ENCODE measurements around the gene TCAIM.
"Not testable (repeated sequence)": the region's sequence is repeated elsewhere in the genome, so short reads cannot be mapped to it uniquely, and the experiment has no call there.

Gene TCAIM

DNA sequence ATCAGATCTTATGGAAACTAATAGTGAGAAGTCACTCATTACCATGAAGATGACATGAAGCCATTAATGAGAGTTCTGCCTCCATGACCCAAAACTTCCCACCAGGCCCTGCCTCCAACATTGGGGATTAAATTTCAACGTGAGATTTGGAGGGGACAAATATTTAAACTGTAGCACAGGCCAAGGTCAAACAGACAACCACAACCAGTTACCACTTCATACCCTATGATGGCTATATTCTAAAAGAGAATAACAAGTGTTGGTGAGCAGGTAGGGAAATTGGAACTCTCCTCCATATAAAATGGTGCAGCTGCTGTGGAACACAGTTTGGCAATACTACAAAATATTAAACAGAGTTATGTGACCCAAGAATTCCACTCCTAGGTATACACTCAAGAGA, 36.9 kb downstream of the TCAIM start:
- TF ChIP-seq ZNF274 (IDR thresholded peaks at IDR 0.05; ENCODE audit: low read depth, low read length) = no peak
- H3K4me3 ChIP-seq (ENCODE audit: low read length) = no peak overlapping the region

DNA sequence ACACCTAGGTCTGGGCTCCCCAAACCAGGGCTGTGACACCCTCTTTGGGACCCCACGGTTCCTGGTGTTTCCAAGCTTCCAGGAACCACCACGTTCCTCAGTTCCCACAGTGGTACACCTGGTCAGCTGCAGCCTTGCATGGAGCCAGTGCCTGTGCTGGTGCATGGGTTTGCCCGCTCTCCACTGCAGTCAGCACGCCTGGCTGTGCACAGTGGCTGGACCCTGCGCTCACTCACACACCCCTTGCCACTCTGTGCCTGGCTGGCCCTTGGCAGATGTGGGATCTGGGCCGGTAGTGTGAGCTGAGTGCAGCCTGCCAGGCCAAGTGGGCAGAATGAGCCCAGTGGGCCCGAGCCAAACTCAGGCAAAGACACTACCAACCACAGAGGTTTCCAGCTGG, 48.8 kb downstream of the TCAIM start:
- no peak overlapping the region for H3K4me3 ChIP-seq (ENCODE audit: low read length)
- TF ChIP-seq ZNF274 (IDR thresholded peaks at IDR 0.05; ENCODE audit: low read depth, low read length) = no peak

DNA sequence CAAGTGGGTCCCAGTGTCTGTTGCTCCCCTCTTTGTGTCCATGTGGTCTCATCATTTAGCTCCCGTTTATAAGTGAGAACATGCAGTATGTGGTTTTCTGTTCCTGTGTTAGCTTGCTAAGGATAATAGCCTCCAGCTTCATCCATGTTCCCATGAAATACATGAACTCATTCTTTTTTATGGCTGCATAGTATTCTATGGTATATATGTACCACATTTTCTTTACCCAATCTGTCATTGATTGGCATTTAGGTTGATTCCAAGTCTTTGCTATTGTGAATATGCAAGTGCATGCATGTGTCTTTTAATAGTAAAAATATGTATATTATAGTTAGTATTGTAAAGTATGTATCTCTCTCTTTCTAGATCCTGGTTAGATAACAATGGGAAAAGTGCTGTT, 53.9 kb downstream of the TCAIM start:
- no peak overlapping the region for H3K4me3 ChIP-seq (ENCODE audit: low read length)
- TF ChIP-seq ZNF274 (IDR thresholded peaks at IDR 0.05; ENCODE audit: low read depth, low read length) = no peak

DNA sequence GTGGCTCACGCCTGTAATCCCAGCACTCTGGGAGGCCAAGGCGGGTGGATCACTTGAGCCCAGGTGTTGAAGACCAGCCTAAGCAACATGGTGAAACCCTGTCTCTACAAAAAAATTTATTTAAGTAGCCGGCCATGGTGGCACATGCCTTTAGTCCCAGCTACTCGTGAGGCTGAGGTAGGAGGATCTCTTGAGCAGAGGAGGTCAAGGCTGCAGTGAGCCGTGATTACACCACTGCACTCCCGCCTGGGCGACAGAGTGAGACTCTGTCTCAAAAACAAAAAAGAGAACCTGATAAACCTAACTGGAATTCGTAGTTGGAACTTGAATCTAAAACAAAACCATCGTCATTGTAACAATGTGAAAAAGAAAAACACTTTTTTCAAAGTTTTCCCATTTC, 57.1 kb downstream of the TCAIM start:
- no peak overlapping the region for H3K4me3 ChIP-seq (ENCODE audit: low read length)
- TF ChIP-seq ZNF274 (IDR thresholded peaks at IDR 0.05; ENCODE audit: low read depth, low read length) = no peak

DNA sequence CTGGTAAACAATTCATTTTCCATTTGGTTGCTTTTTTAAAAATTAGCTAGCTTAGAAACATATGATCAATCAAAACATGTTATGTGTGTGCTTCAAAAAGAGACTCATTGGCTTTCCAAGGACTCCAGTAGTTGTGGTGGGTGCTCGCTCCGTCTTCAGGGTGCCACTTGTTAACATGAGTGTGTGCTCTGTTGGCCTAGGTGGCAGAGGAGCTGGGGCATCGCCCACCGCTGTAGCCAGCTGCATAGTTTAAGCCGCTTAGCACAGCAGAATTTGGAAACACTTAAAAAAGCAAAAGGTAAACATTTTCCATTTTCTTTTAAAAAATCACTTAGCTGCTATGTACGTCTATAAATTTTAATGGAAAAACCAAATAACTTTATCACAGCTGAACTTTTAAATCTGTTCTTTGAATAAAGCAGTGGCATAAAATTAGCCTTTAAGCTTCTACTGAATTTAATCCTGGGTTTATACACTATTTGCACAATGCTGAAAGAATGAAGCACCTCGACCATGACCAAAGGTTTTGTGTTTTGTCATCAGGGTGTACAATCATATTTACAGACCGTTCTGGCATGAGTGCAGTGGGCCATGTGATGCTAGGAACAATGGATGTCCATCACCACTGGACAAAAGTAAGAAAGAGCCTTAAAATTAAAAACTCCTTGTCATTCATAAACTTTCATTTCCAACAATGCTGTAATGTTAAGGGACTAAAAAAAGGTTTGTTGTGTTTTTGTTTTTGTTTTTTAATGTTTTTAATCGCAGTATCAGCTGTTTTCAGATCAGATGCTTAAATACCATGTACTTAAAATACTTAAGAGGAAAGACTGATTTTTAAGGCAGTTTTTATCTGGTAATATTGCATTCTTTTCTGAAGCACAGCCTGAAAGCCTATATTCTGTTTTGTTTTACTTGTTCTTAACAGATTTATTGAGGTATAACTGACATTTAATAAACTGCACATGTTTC, 57.9 kb downstream of the TCAIM start:
- H3K4me3 ChIP-seq (ENCODE audit: low read length) = no peak overlapping the region
- TF ChIP-seq ZNF274 (IDR thresholded peaks at IDR 0.05; ENCODE audit: low read depth, low read length) = no peak

DNA sequence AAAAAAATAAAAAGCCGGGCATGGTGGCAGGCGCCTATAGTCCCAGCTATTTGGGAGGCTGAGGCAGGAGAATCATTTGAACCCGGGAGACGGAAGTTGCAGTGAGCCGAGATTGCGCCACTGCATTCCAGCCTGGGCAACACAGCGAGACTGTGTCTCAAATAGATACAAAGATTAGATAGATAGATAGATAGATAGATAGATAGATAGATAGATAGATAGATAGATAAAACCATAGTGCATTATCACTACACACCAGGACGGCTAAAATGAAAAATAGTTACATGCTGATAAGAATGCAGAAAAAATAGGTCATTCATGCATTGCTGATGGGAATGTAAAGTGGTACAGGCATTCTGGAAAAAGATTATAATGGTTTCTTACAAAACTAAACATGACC, 59.7 kb downstream of the TCAIM start:
- not testable (repeated sequence) for H3K4me3 ChIP-seq (ENCODE audit: low read length)

DNA sequence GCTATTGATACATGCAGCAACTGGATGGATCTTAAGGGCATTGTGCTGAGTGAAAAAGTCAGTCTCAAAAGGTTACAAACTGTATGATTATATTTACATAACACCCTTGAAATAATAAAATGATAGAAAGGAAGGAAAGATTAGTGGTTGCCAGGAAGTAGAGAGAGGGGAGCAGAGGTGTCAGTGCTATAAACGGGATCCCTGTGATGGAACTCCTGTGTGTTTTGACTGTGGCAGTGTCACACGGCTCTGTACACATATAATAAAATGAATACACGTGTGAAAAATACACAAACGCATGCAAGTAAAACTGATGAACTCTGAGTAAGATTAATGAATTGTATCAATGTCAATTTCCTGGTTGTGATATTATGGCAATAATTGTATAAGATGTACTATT, 60.3 kb downstream of the TCAIM start:
- H3K4me3 ChIP-seq (ENCODE audit: low read length) = no peak overlapping the region
- no peak for TF ChIP-seq ZNF274 (IDR thresholded peaks at IDR 0.05; ENCODE audit: low read depth, low read length)

DNA sequence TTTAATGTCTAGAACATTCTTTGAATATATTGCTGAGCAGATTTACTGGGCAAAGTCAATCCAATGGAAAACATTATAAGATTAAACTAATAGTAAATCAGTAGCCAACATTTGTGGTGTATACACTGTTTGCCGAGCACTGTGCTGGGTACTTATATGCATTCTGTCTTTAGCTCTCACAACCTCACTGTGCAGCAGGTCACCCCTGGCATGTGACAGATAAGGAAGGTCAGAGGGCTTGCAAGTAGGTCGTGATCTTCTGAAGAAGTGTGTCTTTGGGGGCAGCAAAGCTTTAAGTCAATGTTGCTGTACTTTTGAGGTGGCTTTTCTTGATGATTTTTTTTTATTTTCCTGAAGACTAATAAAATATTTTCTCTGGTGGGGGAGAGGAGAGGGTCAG, 62.2 kb downstream of the TCAIM start:
- TF ChIP-seq ZNF274 (IDR thresholded peaks at IDR 0.05; ENCODE audit: low read depth, low read length) = no peak
- H3K4me3 ChIP-seq (ENCODE audit: low read length) = no peak overlapping the region

DNA sequence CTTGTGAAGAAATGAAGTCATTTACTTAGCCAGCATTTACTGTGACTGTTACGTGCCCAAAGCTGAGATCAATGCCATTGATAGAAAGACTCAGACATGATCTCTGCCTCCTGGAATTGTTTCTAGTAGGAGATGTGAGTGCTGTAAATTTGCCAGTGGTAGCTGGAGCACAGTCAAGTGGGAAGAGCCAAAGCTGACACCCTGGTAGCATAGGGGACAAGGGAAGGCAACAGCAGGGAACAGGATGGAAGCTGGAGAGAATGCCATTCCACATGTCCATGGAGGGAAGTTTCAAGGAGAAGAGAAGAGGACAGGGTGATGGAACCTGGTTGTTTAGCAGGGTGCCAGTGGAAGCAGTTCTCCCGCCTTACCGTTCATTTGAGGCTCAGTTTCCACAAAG, 64.0 kb downstream of the TCAIM start:
- H3K4me3 ChIP-seq (ENCODE audit: low read length) = no peak overlapping the region
- TF ChIP-seq ZNF274 (IDR thresholded peaks at IDR 0.05; ENCODE audit: low read depth, low read length) = no peak

DNA sequence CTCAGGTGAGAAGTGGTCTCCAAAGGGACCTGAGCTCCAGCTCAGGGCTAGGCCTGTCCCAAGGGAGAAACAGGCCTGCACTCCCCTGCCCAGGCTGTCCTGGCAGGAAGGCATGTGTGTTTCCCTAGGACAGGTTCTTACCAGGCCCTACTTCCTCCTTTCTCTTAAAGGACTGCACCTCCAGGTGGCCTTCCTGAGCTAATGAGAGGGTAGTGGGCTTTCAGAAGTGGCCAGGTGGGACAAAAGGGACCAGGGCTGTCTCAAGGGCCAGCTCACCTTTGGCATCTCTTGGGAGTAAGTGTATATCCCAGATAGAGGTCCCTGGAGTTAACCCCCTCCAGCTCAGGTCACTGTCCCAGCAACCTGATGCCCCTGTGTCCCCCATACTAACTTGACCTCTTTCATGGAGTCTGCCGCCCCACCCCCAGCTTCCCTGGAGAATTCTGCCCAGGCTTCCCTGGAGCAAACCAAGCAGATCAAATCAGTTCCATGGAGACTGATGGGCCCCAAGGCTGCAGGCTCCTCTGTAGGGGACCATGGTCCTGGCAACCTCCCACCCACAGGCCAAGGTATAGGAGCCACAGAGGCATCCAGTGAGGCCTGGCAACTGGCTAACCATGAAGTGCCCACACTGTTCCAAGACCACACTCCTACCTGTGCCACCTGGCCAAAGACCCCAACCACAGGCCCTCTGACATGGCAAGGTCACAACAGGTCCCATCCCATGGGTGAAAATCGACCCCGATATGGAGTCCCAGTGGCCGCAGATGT, 71.3 kb downstream of the TCAIM start:
- TF ChIP-seq ZNF274 (IDR thresholded peaks at IDR 0.05; ENCODE audit: low read depth, low read length) = no peak
- no peak overlapping the region for H3K4me3 ChIP-seq (ENCODE audit: low read length)

DNA sequence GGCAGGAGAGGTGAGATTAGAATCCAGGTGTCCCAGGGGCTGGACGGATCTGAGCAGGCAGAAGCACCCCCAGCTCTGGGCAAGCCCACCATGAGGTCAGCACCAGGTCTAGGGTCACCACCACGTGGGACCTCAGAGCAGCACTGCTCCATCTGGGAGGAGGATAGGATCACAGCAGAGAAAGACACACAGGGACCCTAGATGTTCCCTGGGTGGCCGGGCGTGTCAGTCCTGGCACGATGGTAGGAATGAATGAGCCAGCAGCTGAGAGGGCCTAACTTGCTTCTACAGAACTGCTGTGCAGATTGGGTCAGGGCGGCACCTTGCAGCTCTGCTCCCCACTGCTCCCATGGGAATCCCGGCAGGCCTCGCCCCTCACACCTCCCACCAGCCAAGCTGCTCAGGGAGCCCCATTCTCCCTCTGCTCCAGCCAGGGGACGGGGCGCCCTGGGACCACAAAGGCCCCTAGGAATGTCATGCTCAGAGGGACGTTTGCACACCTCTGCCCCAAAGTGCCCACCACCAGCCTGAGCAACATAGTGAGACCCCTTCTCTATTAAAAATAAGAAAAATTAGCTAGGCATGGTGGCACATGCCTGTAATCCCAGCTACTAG, 72.6 kb downstream of the TCAIM start:
- no peak overlapping the region for H3K4me3 ChIP-seq (ENCODE audit: low read length)
- no peak for TF ChIP-seq ZNF274 (IDR thresholded peaks at IDR 0.05; ENCODE audit: low read depth, low read length)

DNA sequence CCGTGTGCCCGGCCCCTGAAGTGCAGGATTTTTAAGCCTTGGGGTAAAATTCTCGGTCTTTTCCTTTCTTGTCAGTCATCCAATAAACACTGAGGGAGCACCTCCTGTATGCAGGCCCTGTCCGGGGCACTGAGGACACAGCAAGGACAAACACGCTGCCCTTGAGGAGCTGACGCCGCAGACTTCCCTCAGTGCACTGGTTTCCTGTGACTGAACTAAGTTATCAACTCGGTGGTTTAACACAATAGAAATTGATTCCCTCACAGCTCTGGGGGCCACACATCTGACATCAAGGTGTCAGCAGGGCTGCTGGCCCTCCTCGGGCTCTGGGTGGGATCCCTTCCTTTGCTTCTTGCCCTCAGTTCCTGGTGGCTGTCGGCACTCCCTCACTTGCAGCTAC, 73.8 kb downstream of the TCAIM start:
- H3K4me3 ChIP-seq (ENCODE audit: low read length) = no peak overlapping the region
- no peak for TF ChIP-seq ZNF274 (IDR thresholded peaks at IDR 0.05; ENCODE audit: low read depth, low read length)

DNA sequence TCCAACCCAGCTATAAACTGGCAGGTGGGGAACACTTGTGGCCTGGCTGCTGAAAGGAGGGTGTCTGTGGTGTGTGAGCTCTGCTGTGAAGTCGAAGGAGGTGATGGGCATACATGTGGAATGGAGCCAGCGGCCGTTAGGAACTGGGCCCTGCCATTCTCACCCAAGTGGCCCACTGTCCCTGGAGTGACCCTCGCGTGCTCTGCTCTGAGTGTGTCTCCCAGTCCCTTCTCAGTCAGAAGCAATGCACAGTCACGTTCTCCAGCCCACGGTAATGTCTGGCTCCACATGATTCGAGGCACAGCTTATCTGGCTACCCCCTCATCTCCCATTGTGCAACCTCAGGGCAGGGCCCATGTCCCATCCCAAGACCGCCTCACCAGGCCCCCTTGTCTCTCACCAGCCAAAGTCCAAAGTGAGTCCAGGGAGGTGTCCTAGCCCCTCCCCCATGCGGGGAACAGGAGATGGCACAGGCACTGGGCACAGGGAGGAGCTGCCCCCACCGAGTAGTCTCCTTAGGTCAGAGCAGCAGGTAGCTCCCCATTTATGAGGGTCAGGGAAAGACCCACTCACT, 76.0 kb downstream of the TCAIM start:
- TF ChIP-seq ZNF274 (IDR thresholded peaks at IDR 0.05; ENCODE audit: low read depth, low read length) = no peak
- no peak overlapping the region for H3K4me3 ChIP-seq (ENCODE audit: low read length)

DNA sequence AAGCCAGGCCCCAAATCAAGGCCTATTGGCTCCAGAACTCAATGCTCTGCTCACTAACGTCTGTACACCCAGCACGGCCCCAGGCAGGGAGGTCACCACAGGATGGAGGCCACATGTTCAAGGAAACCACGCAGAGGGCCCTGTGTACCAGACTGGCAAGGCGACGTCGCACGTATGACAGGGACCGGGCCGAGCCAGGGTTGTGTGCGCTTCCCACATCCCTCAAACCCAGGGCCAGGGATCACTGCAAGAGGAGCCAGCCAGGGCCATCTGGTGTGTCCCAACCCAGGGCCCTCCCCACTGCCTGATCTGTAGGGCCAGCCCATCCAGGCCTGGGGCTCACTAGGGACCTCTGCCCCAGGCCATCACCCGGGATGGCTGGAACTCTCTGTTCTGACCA, 76.9 kb downstream of the TCAIM start:
- TF ChIP-seq ZNF274 (IDR thresholded peaks at IDR 0.05; ENCODE audit: low read depth, low read length) = no peak
- H3K4me3 ChIP-seq (ENCODE audit: low read length) = no peak overlapping the region
